Natural killer cell (primary cell): ENCODE data around the gene ATG4A. TPM values are rescaled to one million over a fixed set of nuclear protein-coding genes. Genes with fewer than 3 reads are reported as not detected.
A peak's percentile ranks its signal among the peaks of the same experiment; 100 is the strongest.

Experiments used
- ATAC-seq, 3 donors: fragments of 150-1000 bp in 2 of 3; fragments of 200-7000 bp in 1 of 3; cut with Tn5 transposase; 1 replicate in 1 of 3; 2 replicates in 2 of 3; pipeline ENCODE4 v1.10.0; 2021; ENCODE audit warnings: mild to moderate bottlenecking in 2 of 3, moderate library complexity in 2 of 3
- DNase-seq, 2 donors: peaks; one replicate each; pipeline versions ENCODE4 v3.0.0 to v3.0.0-alpha.2; 2013 to 2021; ENCODE audit warnings: mixed read lengths in 1 of 2
- H3K27ac ChIP-seq: one replicate; pipeline ENCODE4 v1.5.1; 2013; ENCODE audit warnings: mild to moderate bottlenecking, low read length
- H3K27me3 ChIP-seq: one replicate; pipeline ENCODE4 v1.6.1; 2013; ENCODE audit warnings: low read length; ENCODE audit not compliant: control insufficient read depth, insufficient read depth
- H3K36me3 ChIP-seq: one replicate; pipeline ENCODE4 v1.6.1; 2013; ENCODE audit warnings: low read length; ENCODE audit not compliant: control insufficient read depth, insufficient read depth
- H3K4me1 ChIP-seq: one replicate; pipeline ENCODE4 v1.6.1; 2013; ENCODE audit warnings: low read length; ENCODE audit not compliant: control insufficient read depth, insufficient read depth
- H3K4me3 ChIP-seq: one replicate; pipeline ENCODE4 v1.5.1; 2013; ENCODE audit warnings: low read length
- H3K9me3 ChIP-seq: one replicate; pipeline ENCODE4 v1.6.1; 2013; ENCODE audit warnings: low read length; ENCODE audit not compliant: control insufficient read depth, insufficient read depth
- H3K27ac Mint-ChIP-seq, 2 donors: one replicate each; pipeline ENCODE4 v1.8.0; 2022; ENCODE audit warnings: mild to moderate bottlenecking in 2 of 2, mixed read lengths in 2 of 2, moderate library complexity in 1 of 2
- H3K27me3 Mint-ChIP-seq, 2 donors: one replicate each; pipeline ENCODE4 v1.8.0; 2022; ENCODE audit warnings: low read depth in 2 of 2, mixed read lengths in 2 of 2
- H3K36me3 Mint-ChIP-seq: one replicate; pipeline ENCODE4 v1.8.0; 2022; ENCODE audit warnings: mixed read lengths
- H3K4me1 Mint-ChIP-seq, 2 donors: one replicate each; pipeline ENCODE4 v1.8.0; 2022; ENCODE audit warnings: mixed read lengths in 2 of 2
- H3K4me3 Mint-ChIP-seq: one replicate; pipeline ENCODE4 v1.8.0; 2022; ENCODE audit warnings: mild to moderate bottlenecking, moderate library complexity, mixed read lengths
- H3K9me3 Mint-ChIP-seq, 2 donors: one replicate each; pipeline ENCODE4 v1.8.0; 2022; ENCODE audit warnings: mixed read lengths in 2 of 2
- CTCF ChIP-seq: fragments of 200-600 bp; IDR thresholded peaks from one replicate; pipeline ENCODE4 v1.8.0; 2022; ENCODE audit warnings: antibody characterized with exemption
- WGBS: methylation state at CpG from one replicate; pipeline ENCODE4 v1.1.7; 2013; ENCODE audit warnings: missing lambda C conversion rate; ENCODE audit not compliant: insufficient coverage; 5-methylcytosine and 5-hydroxymethylcytosine counted together
- intact Hi-C: fragments of 100-400 bp; cut with micrococcal nuclease; formaldehyde crosslinking; loops from one replicate; pipeline ENCODE4 v1.14.2; 2022
- total RNA-seq, 4 donors: library from RNA; stranded (reverse); fragments of 120-200 nt in 1 of 4; gene quantifications; one replicate each; pipeline versions ENCODE4 v1.2.3 to v1.2.4, GENCODE V29; 2013 to 2022

The ATG4A gene
- total RNA-seq, 3 donors from 2014 or later (not counting 1 experiment from before 2014, with no cell fraction given): 10.7 to 13.5 (median 11.6) TPM

DNA sequence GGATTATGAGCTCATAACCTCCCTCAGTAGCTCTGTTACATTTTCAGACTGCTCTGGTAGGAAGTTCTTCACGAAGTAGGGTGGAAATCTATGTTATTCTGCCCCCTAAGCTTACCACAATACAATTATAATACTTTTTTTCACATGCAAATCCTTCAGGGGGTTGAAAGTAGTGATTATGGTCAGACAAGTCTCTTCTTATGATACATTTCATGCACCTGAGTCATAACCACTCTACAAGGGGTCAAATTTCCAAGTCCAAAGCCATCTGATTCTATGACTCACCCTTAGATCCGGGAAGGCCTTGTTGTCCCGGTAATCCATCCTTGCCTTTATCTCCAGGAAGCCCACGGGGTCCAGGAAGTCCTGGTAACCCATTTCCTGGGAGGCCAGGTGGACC lies 95.2 kb downstream of the ATG4A start:
- ATAC-seq (no peak), DNase-seq (no peak)
- H3K9me3 Mint-ChIP-seq: no peaks in the 10 kb centered on the region
- peaks cover 0 to 17% of the 10 kb centered on the region in 2 donors for H3K27me3 Mint-ChIP-seq
- H3K27me3 ChIP-seq: no peaks in the 10 kb centered on the region
- no peaks in the 10 kb centered on the region for H3K4me1 ChIP-seq
- no peak overlapping the region for H3K27ac ChIP-seq
- H3K4me3 Mint-ChIP-seq: no peak overlapping the region
- no peaks in the 10 kb centered on the region for H3K36me3 ChIP-seq
- no peak overlapping the region for H3K27ac Mint-ChIP-seq
- intact Hi-C loops: no loop called here
- H3K4me1 Mint-ChIP-seq: no peaks in the 10 kb centered on the region
- TF ChIP-seq CTCF: no peak
- no peak overlapping the region for H3K4me3 ChIP-seq
- H3K36me3 Mint-ChIP-seq: no peaks in the 10 kb centered on the region
- no peaks in the 10 kb centered on the region for H3K9me3 ChIP-seq
- WGBS: 76% methylated on average over 3 of the region's 4 CpGs

DNA sequence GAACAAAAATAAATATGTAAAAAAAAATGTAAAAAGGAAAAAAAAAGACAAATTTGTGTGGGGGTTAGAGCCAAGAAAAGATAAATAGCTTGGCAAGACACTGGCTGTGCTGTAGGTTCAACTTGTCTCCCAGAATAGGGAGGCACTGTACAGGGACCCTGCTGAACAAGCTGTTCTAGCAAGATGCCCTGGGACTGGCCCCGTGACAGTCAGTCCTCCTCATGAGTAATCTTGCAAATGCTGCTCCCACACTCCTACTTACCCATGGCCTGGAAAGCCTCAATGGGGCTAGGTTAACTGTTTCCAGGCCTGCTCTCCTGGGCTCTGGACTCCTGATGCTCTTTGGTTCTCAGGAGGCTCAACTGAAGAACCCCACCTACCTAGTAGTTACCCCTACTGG lies 106.8 kb downstream of the ATG4A start:
- intact Hi-C loops: no loop called here
- WGBS: 67% methylated on average over 1 of the region's 1 CpG
- H3K4me3 Mint-ChIP-seq: no peak overlapping the region
- no peak overlapping the region for H3K4me3 ChIP-seq
- ATAC-seq: no peak
- no peak for DNase-seq
- H3K36me3 ChIP-seq: no peaks in the 10 kb centered on the region
- no peaks in the 10 kb centered on the region for H3K36me3 Mint-ChIP-seq
- H3K4me1 ChIP-seq: no peaks in the 10 kb centered on the region
- peaks cover 0 to 2% of the 10 kb centered on the region in 2 donors for H3K9me3 Mint-ChIP-seq
- H3K27ac Mint-ChIP-seq: no peak overlapping the region
- no peaks in the 10 kb centered on the region for H3K9me3 ChIP-seq
- no peaks in the 10 kb centered on the region for H3K27me3 ChIP-seq
- H3K4me1 Mint-ChIP-seq: no peaks in the 10 kb centered on the region
- TF ChIP-seq CTCF: no peak
- peaks cover 6 to 28% of the 10 kb centered on the region in 2 donors for H3K27me3 Mint-ChIP-seq
- no peak overlapping the region for H3K27ac ChIP-seq

DNA sequence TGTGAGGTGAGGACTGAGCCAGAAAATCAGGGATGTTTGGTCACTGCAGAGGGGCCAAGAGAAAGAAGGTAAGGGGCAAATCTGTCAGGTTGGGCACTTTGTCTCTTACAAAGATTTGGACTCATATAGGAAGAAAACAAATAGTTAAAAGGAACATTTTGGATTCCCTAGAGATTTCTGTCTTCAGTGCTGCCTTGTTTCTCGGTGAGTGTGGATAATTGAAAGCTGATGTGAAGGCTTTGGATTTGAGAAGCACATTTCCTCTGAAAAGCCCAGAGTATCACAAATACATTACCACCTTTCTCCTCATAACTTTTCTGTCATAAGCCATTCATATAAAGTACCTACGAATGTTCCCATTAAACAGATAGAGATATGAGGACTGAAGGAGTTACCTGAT lies 107.5 kb downstream of the ATG4A start:
- H3K27ac ChIP-seq: no peak overlapping the region
- H3K4me1 ChIP-seq: no peaks in the 10 kb centered on the region
- WGBS: no CpG with 5 or more reads among the region's 2 CpGs
- intact Hi-C loops: no loop called here
- no peak overlapping the region for H3K27ac Mint-ChIP-seq
- no peak overlapping the region for H3K4me3 ChIP-seq
- H3K27me3 Mint-ChIP-seq: peaks cover 8 to 30% of the 10 kb centered on the region in 2 donors
- H3K9me3 ChIP-seq: no peaks in the 10 kb centered on the region
- no peak for TF ChIP-seq CTCF
- H3K36me3 Mint-ChIP-seq: no peaks in the 10 kb centered on the region
- H3K36me3 ChIP-seq: no peaks in the 10 kb centered on the region
- H3K4me1 Mint-ChIP-seq: no peaks in the 10 kb centered on the region
- H3K9me3 Mint-ChIP-seq: peaks cover 0 to 2% of the 10 kb centered on the region in 2 donors
- H3K4me3 Mint-ChIP-seq: no peak overlapping the region
- DNase-seq (no peak), ATAC-seq (no peak)
- H3K27me3 ChIP-seq: no peaks in the 10 kb centered on the region

- Mint-ChIP-seq H3K4me3 (no peak overlapping the region), H3K27me3 (peaks cover 10 to 24% of the 10 kb centered on the region in 2 donors), H3K36me3 (no peaks in the 10 kb centered on the region), H3K27ac (no peak overlapping the region), H3K9me3 (no peaks in the 10 kb centered on the region), H3K4me1 (no peaks in the 10 kb centered on the region)
- Histone ChIP-seq H3K4me1 (no peaks in the 10 kb centered on the region), H3K27ac (no peak overlapping the region), H3K4me3 (no peak overlapping the region), H3K27me3 (no peaks in the 10 kb centered on the region), H3K9me3 (no peaks in the 10 kb centered on the region), H3K36me3 (no peaks in the 10 kb centered on the region)
- no peak for TF ChIP-seq CTCF
- peak in 1 of 2 donors; percentile 1 for DNase-seq
- intact Hi-C loops: no loop called here
- WGBS: 0% methylated on average over 1 of the region's 4 CpGs
- no peak for ATAC-seq
These were observed 108.1 kb downstream of the ATG4A start for GRCh38 chrX:108199691-108200090.
